CD4-positive, alpha-beta T cell treated with Interleukin-10 for 1 hour (primary cell): ENCODE data around the gene CD244.

Experiments
- DNase-seq: peaks from one replicate; pipeline ENCODE4 v3.0.0-alpha.2; 2020

Gene CD244

DNA sequence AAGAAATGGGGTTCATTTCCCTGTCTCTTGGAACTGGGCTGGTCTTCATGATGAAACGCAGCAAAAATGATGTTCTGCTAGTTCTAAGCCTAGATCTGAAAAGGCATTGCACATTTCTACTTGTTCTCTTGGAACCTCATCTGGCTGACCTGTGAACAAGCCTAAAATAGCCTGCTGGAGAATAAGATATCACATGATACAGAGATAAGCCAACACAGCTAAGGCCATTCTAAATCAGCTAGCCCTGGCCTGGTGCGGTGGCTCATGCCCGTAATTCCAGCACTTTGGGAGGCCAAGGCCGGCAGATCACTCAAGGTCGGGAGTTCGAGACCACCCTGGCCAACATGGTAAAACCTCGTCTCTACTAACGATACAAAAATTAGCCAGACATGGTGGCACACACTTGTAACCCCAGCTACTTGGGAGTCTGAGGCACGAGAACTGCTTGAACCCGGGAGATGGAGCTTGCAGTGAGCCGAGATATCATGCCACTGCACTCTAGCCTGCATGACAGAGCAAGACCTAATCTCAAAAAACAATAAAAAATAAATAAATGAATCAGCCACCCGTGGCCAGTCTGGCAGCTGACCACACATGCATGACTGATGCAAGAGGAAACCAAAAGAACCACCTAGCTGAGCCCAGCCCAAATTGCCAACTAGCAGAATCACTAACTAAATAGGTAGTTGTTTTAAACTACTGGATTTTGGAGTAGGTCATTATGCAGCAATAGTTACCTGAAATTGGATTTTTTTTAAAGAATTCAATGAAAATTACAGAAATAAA, 18.0 kb downstream of the CD244 start:
- DNase-seq: no peak

GRCh38 chr1:160841079-160841478, 21.6 kb downstream of the CD244 start:
- no peak for DNase-seq

DNA sequence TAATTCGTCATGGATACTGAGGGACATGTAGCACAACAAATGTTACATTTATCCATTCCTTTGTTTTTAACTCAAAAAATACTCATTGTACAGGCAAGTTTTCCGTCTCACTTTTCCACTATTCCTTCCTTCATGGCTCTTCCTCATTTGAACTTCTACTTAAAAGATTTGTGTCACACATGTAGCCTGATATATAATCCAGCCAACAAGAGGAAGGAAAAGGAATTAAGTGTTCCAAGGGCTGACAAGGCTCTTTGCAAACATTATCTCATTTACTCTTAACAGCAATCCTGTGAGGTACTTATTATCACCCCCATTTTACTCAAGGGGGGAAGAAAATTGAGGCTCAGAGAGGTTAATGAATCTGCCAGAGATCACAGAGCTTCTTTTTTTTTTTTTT, 22.9 kb downstream of the CD244 start:
- DNase-seq: no peak

DNA sequence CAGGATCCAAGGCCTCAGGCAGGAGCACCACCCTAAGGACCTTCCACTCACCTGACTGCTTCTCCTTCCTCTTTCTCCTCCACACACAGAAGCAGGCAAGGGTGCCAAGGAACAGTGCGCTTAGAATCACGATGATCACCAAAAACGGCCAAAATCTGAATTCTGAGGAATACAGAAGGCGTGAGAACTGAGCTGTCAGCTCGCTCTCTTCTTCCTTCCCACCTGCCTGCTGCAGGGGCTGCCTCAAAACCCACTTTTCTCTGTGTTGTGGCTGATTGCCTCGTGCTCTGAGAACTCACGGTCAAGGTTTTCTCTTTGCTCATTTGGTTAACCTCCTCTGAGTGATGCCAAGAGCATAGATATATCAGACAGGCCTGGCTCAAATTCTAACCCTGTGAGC, 23.8 kb downstream of the CD244 start:
- DNase-seq: no peak

- DNase-seq: peak; percentile 87
Measured at GRCh38 chr1:160837558-160838205, 25.0 kb downstream of the CD244 start.

DNA sequence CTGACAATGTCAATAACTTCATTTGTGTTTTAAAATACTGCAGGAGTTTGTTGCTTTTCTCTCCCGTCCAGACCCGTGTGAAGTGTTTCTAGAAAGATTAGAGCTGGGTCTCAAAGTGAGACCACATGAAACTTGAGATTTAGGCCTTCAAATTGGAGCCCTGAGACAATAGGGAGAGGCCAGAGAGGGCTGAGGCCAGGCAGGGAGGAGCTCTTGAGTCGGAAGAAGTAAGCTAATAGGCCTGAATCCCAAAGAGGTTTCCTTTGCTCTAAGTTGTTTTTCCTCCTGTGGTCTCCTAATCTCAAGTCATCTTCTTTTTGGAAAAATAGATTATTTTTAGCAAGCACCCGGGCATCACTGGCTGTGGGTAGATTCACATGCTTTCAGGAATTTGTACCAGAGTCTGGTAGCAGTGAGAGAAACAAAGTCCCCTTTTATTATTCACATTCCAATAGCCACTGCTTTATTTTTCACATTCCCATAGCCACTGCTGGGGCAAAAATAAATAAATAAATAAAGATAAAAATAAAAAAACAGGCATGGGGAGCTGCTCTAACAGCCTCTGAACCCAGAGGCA, 25.6 kb downstream of the CD244 start:
- no peak for DNase-seq

DNA sequence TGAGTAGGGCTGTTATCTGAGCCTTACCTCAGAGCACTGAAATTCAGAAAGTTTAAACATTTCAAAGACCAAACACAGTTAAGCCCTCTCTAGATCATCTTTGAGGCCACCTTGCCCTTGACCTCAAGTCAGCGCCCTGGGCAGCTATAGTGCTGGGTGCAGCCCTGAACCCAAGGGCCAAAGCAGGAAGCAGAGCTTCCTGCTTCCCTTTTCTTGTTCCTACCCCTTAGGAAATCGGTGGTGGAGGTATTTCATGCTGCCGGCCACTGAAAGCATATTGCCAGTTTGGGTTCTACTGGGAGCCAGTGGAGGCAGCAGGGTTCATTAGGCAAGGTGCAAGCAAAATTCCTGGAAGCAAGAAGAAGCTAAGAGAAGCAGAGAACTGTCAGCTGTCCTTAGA, 26.1 kb downstream of the CD244 start:
- DNase-seq: no peak

- DNase-seq: no peak
Measured at GRCh38 chr1:160835751-160836150, 26.9 kb downstream of the CD244 start.

- DNase-seq: peak; percentile 57
Measured at GRCh38 chr1:160834945-160835565, 27.6 kb downstream of the CD244 start.

DNA sequence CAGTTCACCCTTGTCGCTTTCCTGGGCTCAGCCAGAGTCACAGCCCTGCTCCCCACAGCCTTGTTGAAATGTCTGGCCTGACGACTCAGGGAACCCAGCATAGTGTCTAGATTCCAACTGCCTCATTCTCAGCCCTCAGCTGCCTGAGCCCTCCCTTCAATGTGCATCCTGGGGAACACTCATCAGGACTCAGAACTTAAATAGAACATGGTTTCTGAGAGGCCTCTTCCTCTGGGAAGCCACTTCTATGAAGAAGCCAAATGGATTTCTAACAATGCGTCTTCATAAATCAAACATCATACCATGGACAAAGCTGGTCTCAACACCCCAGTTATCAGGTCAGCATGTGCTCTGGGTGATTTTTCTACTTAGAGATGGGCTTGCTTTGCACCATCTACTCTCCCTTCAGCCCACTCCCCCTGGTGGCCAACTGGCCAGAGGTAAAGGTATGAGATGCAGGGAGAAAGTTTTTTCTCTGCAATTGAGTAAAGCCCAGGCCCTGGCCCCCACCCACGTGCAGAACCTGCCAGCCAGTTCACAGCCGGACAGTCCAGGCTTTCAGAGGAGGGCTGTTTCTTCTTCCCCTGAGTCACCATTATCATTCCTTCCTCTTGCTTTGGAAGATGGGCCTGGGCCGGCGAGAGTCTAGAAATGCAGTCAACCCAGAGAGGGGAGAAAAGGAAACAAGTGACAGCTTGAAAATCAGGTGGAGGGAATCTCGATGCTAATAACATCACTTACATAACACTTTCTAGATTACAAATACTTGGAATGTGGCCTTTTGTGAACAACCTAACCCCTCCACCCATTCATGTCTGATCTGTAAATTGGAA, 32.1 kb downstream of the CD244 start:
- DNase-seq: peak; percentile 73

GRCh38 chr1:160829766-160830165, 32.9 kb downstream of the CD244 start:
- no peak for DNase-seq

DNA sequence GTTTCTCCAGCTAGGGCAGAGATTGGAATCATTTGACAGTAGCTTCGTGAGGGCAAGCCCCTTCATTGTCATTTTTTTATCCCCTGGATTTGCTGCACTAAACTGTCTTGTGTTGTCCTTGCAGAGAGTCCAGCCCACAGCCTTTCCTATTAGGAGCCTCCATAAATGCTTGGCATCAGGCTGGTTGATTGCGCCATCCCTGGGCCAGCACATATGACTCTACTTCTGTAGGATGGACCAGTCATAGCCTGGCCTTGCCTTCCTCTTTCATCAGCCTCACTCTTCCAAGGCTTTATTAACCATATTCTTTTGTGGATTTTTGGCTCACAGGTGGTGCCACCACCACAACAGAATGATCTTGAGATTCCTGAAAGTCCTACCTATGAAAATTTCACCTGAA, 35.3 kb downstream of the CD244 start:
- no peak for DNase-seq

- DNase-seq: no peak
Measured at GRCh38 chr1:160826546-160826945, 36.1 kb downstream of the CD244 start.

GRCh38 chr1:160823296-160823695, 39.4 kb downstream of the CD244 start:
- no peak for DNase-seq

- DNase-seq: no peak
Measured at GRCh38 chr1:160821627-160822026, 41.1 kb downstream of the CD244 start.

GRCh38 chr1:160819186-160819585, 43.5 kb downstream of the CD244 start:
- DNase-seq: no peak

DNA sequence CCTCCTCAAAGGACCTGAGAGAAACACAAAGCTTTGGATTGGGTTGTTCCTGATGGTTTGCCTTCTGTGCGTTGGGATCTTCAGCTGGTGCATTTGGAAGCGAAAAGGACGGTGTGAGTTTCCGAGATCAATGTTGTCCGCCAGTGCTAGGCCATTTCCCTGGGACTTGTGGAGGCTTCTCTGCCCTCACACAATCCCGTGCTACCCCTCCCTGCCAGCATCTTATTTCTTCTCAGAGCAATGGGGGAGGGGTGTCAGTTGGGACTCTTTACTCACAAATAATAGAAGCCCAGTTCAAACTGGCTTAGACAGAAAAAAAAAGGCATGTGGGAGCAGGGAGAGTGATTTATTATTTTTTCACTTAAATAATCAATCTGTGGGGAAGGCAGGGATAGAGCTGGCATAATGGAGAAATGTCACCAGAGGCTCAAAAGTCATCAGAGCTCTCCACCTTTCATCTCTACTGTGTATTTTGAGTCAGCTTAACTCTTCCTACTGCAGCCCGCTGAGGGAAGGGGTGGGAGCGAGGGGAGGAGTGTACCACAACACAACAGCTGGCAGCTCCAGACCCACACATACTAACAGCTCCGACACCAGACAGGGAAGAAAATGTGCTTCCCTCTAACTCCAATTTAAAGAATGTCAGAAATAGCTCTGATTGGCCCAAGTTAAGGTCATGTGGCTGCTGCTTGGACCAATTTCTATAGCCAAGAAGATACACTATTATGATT, 44.3 kb downstream of the CD244 start:
- no peak for DNase-seq

- DNase-seq: no peak
Measured at GRCh38 chr1:160814856-160815255, 47.8 kb downstream of the CD244 start.

DNA sequence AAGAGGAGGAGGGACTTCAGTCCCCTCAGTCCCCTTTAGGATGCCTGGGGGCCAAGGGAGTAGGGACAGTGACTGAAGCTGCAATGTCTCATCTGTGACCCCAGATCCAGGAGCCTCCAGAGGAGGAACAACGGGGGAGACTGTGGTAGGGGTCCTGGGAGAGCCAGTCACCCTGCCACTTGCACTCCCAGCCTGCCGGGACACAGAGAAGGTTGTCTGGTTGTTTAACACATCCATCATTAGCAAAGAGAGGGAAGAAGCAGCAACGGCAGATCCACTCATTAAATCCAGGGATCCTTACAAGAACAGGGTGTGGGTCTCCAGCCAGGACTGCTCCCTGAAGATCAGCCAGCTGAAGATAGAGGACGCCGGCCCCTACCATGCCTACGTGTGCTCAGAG, 48.4 kb downstream of the CD244 start:
- no peak for DNase-seq

DNA sequence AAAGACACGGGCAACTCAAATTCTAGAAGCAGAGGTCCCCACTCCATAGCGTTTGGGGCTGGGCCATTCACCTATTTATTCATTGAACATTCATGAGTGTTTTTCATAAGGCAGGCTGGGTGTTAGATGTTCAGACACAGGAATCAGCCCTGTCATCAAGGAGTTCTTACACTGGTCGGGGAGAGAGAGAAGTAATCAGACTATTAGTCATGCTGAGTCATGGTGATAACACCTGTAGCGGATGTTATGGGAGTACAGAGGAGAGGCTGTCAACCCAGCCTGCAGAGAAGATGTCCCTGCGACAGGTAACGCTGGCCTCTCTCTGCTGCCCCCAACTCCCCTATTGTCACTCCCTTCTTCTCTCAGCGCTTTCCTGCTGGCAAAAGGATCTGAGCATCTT, 49.5 kb downstream of the CD244 start:
- no peak for DNase-seq

- no peak for DNase-seq
Measured at GRCh38 chr1:160811147-160811546, 51.5 kb downstream of the CD244 start.

DNA sequence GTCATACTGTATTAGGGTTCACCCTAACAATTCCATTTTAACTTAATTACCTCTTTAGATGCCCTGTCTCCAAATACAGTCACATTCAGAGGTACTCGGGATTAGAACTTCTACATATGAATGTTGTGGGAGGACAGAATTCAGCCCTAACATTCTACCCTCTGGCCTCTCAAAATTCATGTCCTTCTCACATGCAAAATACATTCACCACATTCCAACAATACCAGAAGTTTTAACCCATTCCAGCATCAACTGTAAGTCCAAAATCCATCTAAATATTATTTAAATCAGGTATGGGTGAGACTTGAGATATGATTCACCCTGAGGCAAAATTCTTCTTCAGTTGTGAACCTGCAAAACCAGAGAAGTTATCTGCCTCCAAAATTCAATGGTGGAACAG, 52.2 kb downstream of the CD244 start:
- no peak for DNase-seq
